ENCODE measurements around the gene GRM6. TPM values are rescaled to one million over a fixed set of nuclear protein-coding genes. Genes with fewer than 3 reads are reported as not detected.

GRM6 gene
- total RNA-seq, 1 donor from 2014 or later: not detected

GRCh38 chr5:178981381-178981780 is 13.7 kb downstream of the GRM6 start:
- Mint-ChIP-seq H3K4me3 (no peak overlapping the region), H3K9me3 (peaks cover 19% of the 10 kb centered on the region), H3K4me1 (ENCODE audit: unreplicated experiment) (no peaks in the 10 kb centered on the region), H3K27ac (no peak overlapping the region), H3K27me3 (no peaks in the 10 kb centered on the region), H3K36me3 (no peaks in the 10 kb centered on the region)
- no peak for DNase-seq (ENCODE audit: extremely low spot score, unreplicated experiment)
- TF ChIP-seq, protein P1, sequence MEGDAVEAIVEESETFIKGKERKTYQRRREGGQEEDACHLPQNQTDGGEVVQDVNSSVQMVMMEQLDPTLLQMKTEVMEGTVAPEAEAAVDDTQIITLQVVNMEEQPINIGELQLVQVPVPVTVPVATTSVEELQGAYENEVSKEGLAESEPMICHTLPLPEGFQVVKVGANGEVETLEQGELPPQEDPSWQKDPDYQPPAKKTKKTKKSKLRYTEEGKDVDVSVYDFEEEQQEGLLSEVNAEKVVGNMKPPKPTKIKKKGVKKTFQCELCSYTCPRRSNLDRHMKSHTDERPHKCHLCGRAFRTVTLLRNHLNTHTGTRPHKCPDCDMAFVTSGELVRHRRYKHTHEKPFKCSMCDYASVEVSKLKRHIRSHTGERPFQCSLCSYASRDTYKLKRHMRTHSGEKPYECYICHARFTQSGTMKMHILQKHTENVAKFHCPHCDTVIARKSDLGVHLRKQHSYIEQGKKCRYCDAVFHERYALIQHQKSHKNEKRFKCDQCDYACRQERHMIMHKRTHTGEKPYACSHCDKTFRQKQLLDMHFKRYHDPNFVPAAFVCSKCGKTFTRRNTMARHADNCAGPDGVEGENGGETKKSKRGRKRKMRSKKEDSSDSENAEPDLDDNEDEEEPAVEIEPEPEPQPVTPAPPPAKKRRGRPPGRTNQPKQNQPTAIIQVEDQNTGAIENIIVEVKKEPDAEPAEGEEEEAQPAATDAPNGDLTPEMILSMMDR (conservative IDR thresholded peaks at IDR 0.05): no peak

GRCh38 chr5:178965465-178966055 is 29.6 kb downstream of the GRM6 start:
- TF ChIP-seq, protein P1 (conservative IDR thresholded peaks at IDR 0.05): no peak
- Mint-ChIP-seq H3K4me3 (no peak overlapping the region), H3K9me3 (peaks cover 41% of the 10 kb centered on the region), H3K27me3 (no peaks in the 10 kb centered on the region), H3K36me3 (peaks cover 10% of the 10 kb centered on the region), H3K27ac (no peak overlapping the region), H3K4me1 (ENCODE audit: unreplicated experiment) (no peaks in the 10 kb centered on the region)
- DNase-seq (ENCODE audit: extremely low spot score, unreplicated experiment): no peak

DNA sequence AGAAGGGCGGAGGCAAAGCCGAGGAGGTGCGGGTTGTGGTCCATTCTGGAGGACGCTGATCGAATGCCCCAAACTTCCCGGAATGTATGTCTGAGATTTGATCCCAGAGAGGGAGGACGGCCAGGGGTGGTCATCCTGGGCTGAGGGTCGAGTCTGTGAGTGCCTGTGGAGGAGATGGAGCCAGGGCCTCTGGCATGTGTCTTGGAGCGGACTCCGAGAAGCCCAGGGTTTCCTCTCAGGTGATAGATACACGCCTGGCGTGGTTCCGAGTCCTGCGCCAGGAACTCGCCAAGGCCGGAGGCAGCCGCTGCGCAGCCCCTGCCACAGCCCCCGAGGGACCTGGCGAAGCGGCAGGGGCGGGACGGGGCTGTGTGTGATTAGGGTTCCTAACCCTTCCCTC is 53.8 kb downstream of the GRM6 start:
- peaks cover 46% of the 10 kb centered on the region for H3K9me3 Mint-ChIP-seq
- no peak overlapping the region for H3K4me3 Mint-ChIP-seq
- no peak for DNase-seq (ENCODE audit: extremely low spot score, unreplicated experiment)
- peaks cover 7% of the 10 kb centered on the region for H3K36me3 Mint-ChIP-seq
- TF ChIP-seq, protein P1 (conservative IDR thresholded peaks at IDR 0.05): no peak
- H3K27ac Mint-ChIP-seq: no peak overlapping the region
- no peaks in the 10 kb centered on the region for H3K4me1 Mint-ChIP-seq (ENCODE audit: unreplicated experiment)
- no peaks in the 10 kb centered on the region for H3K27me3 Mint-ChIP-seq

DNA sequence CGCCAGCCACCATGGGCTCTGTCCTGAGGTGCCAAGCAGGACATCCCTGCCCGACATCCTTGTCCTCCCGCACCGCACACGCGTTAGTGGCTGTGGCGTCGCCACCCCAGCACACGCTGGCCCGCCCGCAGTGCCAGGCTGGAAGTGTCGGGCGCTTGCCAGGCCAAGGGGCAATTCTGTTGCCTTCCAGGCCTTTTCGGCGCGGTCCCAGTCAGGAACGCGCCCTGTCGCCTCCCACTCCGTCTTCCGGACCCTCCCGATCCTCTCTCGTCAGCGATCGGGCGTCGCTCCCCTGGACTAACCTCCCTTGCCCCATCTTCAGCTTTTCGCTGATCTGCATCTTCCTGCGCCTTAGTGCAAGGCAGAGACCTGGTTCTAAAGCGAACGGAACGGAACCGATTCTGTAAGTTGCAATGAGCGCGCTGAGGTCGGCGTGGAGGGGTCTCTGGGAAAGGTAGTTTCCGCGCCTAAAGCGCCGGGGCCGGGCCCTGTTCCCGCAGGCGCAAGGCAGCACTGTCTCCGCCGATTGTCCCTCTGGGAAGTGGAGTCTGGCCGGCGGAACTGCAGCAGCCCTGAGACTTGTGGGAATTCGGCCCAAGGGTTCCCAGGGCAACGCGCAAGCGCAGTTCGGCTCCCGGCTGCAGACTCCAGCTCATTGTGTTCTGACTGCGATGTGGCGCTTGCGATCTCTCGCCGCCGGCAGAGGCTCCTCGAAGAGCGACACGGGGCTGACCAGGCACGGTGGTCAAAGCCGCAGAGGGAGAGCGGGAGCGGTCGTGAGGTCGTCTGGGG is 54.4 kb downstream of the GRM6 start, which contains the start of gene ZNF454:
Gene ZNF454 (plus strand): TSS at position 630 of the 792 bp plus-strand sequence. CDS start 1,594 bp downstream, outside the sequence.
- no peak for DNase-seq (ENCODE audit: extremely low spot score, unreplicated experiment)
- TF ChIP-seq, protein P1 (conservative IDR thresholded peaks at IDR 0.05): no peak
- Mint-ChIP-seq H3K36me3 (peaks cover 7% of the 10 kb centered on the region), H3K9me3 (peaks cover 52% of the 10 kb centered on the region), H3K27me3 (no peaks in the 10 kb centered on the region), H3K4me3 (no peak within 1 kb of the TSS), H3K4me1 (ENCODE audit: unreplicated experiment) (no peaks in the 10 kb centered on the region), H3K27ac (no peak within 1 kb of the TSS)

DNA sequence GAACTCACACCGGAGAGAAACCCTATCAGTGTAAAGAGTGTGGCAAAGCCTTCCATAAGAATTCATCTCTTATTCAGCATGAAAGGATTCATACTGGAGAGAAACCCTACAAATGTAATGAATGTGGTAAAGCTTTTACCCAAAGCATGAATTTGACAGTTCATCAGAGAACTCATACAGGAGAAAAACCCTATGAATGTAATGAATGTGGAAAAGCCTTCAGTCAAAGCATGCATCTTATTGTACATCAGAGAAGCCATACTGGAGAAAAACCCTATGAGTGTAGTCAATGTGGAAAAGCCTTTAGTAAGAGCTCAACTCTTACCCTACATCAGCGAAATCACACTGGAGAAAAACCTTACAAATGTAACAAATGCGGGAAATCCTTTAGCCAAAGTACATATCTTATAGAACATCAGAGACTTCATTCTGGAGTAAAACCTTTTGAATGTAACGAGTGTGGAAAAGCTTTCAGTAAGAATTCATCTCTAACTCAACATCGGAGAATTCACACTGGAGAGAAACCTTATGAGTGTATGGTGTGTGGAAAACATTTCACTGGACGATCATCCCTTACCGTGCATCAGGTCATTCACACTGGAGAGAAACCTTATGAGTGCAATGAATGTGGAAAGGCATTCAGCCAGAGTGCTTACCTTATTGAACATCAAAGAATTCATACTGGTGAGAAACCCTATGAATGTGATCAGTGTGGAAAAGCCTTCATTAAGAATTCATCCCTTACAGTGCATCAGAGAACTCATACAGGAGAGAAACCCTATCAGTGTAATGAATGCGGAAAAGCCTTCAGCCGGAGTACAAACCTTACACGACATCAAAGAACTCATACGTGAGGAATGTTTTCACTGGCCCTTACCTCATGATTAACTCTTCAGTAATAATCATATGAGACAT is 63.0 kb downstream of the GRM6 start:
- no peak for DNase-seq (ENCODE audit: extremely low spot score, unreplicated experiment)
- TF ChIP-seq, protein P1 (conservative IDR thresholded peaks at IDR 0.05): no peak
- H3K27me3 Mint-ChIP-seq: no peaks in the 10 kb centered on the region
- no peaks in the 10 kb centered on the region for H3K4me1 Mint-ChIP-seq (ENCODE audit: unreplicated experiment)
- H3K9me3 Mint-ChIP-seq: peaks cover 53% of the 10 kb centered on the region
- no peak overlapping the region for H3K4me3 Mint-ChIP-seq
- H3K27ac Mint-ChIP-seq: no peak overlapping the region
- H3K36me3 Mint-ChIP-seq: peaks cover 42% of the 10 kb centered on the region
